ENCODE measurements around the gene CRTAP.
"Not testable (repeated sequence)": the region's sequence is repeated elsewhere in the genome, so short reads cannot be mapped to it uniquely, and the experiment has no call there.

CRTAP gene

GRCh38 chr3:33075995-33076394 lies 37.8 kb upstream of the CRTAP start:
- no peak overlapping the region for H3K4me3 ChIP-seq (ENCODE audit: low read length)
- peak; percentile 57 for DNase-seq (ENCODE audit: low read depth)
- TF ChIP-seq CTCF (conservative IDR thresholded peaks at IDR 0.05; ENCODE audit: low read depth, low read length) = no peak

DNA sequence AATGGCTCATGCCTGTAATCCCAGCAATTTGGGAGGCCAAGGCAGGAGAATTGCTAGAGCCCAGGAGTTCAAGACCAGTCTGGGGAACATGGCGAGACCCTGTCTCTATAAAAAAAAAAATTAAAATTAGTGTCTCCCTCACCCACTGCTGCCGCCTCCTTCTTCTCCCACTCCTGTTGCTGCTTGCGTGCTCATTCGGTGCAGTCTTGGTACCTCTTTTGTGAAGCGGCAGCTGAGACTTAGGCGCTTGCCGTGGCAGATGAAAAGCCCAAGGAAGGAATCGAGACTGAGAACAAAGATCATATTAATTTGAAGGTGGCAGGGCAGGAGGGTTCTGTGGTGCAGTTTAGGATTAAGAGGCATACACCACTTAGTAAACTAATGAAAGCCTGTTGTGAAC lies 36.9 kb upstream of the CRTAP start:
- H3K4me3 ChIP-seq (ENCODE audit: low read length) = no peak overlapping the region
- no peak for TF ChIP-seq CTCF (conservative IDR thresholded peaks at IDR 0.05; ENCODE audit: low read depth, low read length)
- no peak for DNase-seq (ENCODE audit: low read depth)

GRCh38 chr3:33077976-33078375 lies 35.8 kb upstream of the CRTAP start:
- H3K4me3 ChIP-seq (ENCODE audit: low read length) = no peak overlapping the region
- no peak for DNase-seq (ENCODE audit: low read depth)
- TF ChIP-seq CTCF (conservative IDR thresholded peaks at IDR 0.05; ENCODE audit: low read depth, low read length) = no peak

DNA sequence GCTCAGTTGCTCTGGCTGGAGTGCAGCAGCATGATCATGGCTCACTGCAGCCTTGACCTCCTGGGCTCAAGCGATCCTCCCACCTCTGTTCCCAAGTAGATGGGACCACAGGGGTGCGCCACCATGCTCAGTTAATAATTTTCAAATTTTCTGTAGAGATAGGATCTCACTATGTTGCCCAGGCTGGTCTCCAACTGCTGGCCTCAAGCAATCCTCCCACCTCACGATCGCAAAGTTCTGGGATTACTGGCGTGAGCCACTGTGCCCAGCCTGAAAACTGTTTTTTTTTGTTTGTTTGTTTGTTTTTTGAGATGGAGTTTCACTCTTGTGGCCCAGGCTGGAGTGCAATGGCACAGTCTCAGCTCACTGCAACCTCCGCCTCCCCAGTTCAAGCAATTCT lies 34.0 kb upstream of the CRTAP start:
- not testable (repeated sequence) for DNase-seq (ENCODE audit: low read depth); H3K4me3 ChIP-seq (ENCODE audit: low read length)

DNA sequence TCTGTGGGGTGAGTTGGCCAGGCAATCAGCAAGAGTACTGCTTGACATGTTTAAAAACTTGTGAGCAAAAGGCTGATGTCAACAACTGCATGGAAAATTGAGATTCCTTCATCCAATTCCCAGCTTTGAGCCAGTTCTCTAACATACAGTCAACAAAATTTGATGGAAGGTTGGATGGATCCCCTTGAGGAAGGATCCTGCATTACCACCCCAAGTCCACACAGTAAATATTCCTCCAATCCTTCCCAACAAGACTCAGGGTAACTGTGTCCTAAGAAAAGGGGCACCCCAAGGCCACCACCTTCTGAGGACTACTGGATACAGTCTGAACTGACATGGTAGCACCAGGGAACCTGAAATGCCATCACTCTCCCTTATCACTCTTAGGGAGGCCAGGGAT lies 32.0 kb upstream of the CRTAP start:
- DNase-seq (ENCODE audit: low read depth) = no peak
- no peak for TF ChIP-seq CTCF (conservative IDR thresholded peaks at IDR 0.05; ENCODE audit: low read depth, low read length)
- no peak overlapping the region for H3K4me3 ChIP-seq (ENCODE audit: low read length)

DNA sequence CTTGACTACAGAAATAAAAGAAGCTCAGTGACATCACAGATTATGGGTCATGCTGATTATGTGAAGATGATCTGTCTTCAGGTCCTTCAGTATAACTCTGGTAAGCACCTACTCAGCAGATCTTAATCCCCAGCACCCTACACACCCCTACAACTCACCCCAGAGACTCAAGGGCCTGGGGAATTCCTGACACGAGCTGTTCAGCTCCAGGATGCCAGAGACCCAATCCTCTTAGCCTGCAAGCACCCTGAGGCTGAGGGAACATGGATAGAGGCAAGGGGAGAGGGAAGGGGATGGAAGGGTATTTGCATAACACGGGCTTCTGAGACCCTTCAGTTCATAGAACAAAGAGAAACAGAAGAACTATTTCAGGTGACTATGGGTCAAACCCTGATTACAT lies 29.9 kb upstream of the CRTAP start:
- no peak for DNase-seq (ENCODE audit: low read depth)
- TF ChIP-seq CTCF (conservative IDR thresholded peaks at IDR 0.05; ENCODE audit: low read depth, low read length) = no peak
- H3K4me3 ChIP-seq (ENCODE audit: low read length) = no peak overlapping the region

DNA sequence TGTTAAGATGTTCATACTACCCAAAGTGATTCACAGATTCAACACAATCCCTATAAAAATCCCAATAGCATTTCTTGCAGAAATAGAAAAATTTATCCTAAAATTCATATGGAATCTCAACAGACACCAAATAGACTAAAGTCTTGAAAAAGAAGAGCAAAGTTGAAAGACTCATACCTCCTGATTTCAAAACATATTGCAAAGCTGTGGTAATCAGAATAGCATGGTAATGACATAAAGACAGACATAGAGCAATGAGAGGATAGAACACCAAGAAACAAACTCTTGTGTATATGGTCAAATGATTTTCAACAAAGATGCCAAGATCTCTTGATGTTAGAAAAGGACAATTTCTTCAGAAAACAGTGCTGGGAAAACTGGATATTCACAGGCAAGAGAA lies 25.1 kb upstream of the CRTAP start:
- no peak for DNase-seq (ENCODE audit: low read depth)
- TF ChIP-seq CTCF (conservative IDR thresholded peaks at IDR 0.05; ENCODE audit: low read depth, low read length) = no peak
- H3K4me3 ChIP-seq (ENCODE audit: low read length) = no peak overlapping the region

DNA sequence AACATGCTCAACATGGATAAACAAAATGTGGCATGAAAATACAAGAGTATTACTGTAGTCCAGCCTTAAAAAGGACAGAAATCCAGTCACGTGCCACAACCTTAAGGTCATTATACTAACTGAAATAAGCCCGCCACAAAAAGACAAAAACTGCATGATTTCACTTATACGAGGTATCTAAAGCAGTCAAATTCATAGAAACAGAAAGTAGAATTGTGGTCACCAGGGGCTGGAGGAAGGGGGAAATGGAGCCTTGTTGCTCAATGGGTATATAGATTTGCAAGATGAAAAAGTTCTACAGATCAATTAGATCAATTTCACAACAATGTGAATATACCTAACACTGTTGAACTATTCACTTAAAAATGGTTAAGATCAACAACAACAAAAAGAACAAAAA lies 24.3 kb upstream of the CRTAP start:
- no peak for DNase-seq (ENCODE audit: low read depth)
- TF ChIP-seq CTCF (conservative IDR thresholded peaks at IDR 0.05; ENCODE audit: low read depth, low read length) = no peak
- no peak overlapping the region for H3K4me3 ChIP-seq (ENCODE audit: low read length)
